ENCODE measurements around the gene CRIP1.

CRIP1 gene

GRCh38 chr14:105519946-105520698 lies 33.4 kb downstream of the CRIP1 start:
- DNase-seq: no peak

DNA sequence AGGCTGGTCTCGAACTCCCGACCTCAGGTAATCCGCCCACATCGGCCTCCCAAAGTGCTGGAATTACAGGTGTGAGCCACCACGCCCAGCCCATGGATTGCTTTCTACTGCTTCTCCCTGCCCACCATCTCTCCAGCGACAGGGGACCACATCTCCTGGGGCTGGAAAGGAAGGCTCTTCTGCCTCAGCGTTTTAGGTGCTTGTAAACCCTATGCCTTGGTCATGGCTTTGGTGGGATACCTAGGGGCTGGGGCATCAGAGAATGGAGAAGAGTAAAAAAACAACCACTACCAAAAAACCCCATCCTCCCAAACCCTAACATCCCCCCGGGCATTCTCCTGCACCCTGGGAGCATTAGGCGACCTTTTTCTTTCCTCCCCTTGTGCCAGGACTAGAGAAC lies 38.6 kb downstream of the CRIP1 start:
- DNase-seq: no peak

- DNase-seq: peak; percentile 19
These were observed 39.4 kb downstream of the CRIP1 start, which contains the start of gene TMEM121 for GRCh38 chr14:105525861-105526775. Gene TMEM121, plus strand, starts transcription at chr14:105526583. Its CDS starts 2,252 bp downstream, at chr14:105528835.

- no peak for DNase-seq
These were observed 40.2 kb downstream of the CRIP1 start for GRCh38 chr14:105526776-105527380.

GRCh38 chr14:105527381-105527825 lies 40.7 kb downstream of the CRIP1 start:
- no peak for DNase-seq

GRCh38 chr14:105527826-105528585 lies 41.3 kb downstream of the CRIP1 start:
- DNase-seq: peak; percentile 88

DNA sequence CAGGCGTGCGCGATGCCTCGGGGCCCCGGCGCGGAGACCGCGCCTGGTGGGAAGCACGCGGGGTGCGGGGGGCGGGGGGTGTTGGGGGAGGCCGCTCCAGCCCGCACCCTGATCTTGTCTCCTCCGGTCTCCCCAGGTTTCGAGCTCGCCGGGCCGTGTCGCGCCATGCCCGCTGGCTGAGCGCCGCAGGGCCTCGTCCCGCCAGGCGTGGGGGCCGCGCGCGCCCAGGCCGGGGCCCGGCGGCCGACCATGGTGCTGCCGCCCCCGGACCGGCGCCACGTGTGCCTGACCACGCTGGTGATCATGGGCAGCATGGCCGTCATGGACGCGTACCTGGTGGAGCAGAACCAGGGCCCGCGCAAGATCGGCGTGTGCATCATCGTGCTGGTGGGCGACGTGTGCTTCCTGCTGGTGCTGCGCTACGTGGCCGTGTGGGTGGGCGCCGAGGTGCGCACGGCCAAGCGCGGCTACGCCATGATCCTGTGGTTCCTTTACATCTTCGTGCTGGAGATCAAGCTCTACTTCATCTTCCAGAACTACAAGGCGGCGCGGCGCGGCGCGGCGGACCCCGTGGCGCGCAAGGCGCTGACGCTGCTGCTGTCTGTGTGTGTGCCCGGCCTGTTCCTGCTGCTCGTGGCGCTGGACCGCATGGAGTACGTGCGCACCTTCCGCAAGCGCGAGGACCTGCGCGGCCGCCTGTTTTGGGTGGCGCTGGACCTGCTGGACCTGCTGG lies 42.1 kb downstream of the CRIP1 start:
- DNase-seq: no peak

- no peak for DNase-seq
These were observed 42.6 kb downstream of the CRIP1 start for GRCh38 chr14:105529319-105529568.

GRCh38 chr14:105529569-105530284 lies 43.0 kb downstream of the CRIP1 start:
- DNase-seq: no peak

GRCh38 chr14:105530285-105531087 lies 43.8 kb downstream of the CRIP1 start:
- no peak for DNase-seq

- DNase-seq: no peak
These were observed 44.6 kb downstream of the CRIP1 start for GRCh38 chr14:105531088-105531893.

- DNase-seq: no peak
These were observed 45.4 kb downstream of the CRIP1 start for GRCh38 chr14:105531894-105532623.

DNA sequence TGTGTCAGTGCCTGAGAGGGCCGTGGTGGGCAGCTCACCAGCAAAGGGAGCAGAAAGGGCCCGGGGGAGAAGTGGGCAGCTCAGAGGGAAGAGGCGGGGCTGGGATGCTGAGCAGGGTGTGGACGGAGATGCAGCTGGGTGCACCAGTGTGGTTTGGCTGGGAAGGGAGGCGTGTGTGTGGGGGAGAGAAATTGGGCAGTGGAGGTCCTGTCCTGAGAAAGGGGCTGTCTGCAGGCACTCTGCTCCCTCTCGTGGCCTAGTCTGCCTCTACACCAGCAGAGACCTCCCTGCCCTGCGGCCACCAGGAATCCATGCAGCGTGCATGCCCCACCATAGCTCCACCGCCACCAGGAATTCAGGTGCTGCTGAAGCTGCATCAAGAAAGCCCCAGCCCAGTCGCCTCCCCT lies 46.1 kb downstream of the CRIP1 start:
- DNase-seq: no peak

DNA sequence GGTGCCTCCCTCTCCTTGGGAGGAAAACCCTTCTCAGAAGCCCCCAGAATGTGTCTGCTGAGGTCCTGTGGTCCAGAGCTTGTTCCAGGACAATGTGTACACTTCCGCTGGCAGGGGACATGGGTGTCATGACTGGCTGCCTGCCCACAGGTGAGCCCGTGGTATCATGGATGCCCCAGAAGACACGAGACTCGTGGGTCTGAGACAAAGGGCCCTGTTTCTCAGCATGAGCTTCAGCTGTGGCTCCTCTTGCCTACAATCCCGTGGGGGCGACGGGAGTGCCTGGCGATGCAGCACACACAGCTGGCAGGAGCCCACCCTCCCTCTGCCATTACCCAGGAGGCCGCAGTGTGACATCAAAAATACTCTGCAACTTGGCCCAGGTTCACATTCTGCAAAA lies 46.7 kb downstream of the CRIP1 start:
- peak; percentile 12 for DNase-seq

DNA sequence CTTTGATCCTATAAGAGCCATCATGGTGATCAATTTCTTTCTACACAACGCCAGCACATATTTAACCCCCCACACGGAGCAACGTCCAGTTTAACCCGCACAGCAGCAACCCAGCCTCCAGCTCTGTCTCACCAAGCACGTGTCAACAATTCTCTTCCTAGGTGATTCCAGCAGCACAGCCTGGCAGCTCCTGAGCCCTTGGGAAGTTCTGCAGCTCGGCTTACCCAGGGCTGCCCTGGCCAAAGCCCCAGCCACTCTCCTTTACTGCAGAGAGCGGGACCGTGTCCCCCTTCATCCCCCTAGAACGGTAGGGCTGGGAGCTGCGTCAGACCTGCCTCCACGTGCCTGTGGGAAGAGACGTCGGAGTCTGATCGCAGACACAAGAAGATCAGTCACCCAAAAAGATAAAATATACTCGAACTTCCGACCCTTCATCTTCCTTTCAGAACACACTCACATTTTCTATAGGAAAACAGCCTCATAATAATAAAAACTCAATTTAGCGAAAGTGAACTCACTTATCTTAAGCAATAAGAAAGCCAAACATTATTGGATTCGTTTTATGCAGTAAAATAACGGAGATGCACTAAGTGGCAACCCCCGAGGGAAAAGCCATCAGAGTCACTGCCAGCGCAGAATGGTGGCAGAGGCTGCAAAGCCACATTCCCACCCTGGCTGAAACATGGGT lies 47.3 kb downstream of the CRIP1 start:
- DNase-seq: no peak

- DNase-seq: no peak
These were observed 47.9 kb downstream of the CRIP1 start for GRCh38 chr14:105534586-105534985.

DNA sequence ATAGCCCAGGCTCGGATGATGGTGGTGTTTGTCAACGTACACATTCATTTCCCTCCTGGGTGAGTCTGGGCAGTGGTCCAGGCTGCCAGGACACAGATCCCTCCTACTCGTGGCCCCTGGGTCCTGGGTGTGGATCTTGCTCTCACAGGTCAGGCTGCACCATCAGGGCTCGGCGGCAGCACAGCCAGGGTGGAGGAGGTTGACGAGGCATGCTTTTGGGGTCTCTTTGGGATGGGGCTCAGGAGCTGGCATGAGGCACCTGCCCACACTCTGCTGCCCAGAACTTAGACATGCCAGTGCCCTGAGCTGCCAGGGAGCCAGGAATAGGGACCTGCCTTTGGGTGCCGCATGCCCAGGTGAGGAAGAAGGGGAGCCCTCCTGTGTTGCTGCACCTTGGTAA lies 49.4 kb downstream of the CRIP1 start:
- DNase-seq: no peak
